Cardiac muscle cell (in vitro differentiated cells and primary cell): ENCODE data around the gene ADAT3. TPM values are rescaled to one million over a fixed set of nuclear protein-coding genes. Genes with fewer than 3 reads are reported as not detected.

Source experiments
- DNase-seq, 2 donors: peaks; one replicate each; pipeline versions ENCODE4 v3.0.0 to v3.0.0-alpha.2; 2010 to 2017; ENCODE audit warnings: low read depth in 1 of 2, low spot score in 1 of 2
- H3K27ac ChIP-seq: fragments of 200-600 bp; sonication (generic); 2 replicates; pipeline ENCODE4 v1.5.1; 2016
- H3K27me3 ChIP-seq: fragments of 200-600 bp; sonication (generic); 2 replicates; pipeline ENCODE4 v1.6.0; 2016; ENCODE audit warnings: control low read depth
- H3K36me3 ChIP-seq: fragments of 200-600 bp; sonication (generic); 2 replicates; pipeline ENCODE4 v1.5.1; 2016; ENCODE audit warnings: control low read depth
- H3K4me1 ChIP-seq: fragments of 200-600 bp; sonication (generic); 2 replicates; pipeline ENCODE4 v1.8.1; 2017; ENCODE audit warnings: low read depth, mild to moderate bottlenecking, mixed run types
- H3K4me3 ChIP-seq: fragments of 200-600 bp; sonication (generic); 2 replicates; pipeline ENCODE4 v1.5.1; 2016; ENCODE audit warnings: mild to moderate bottlenecking
- H3K9me3 ChIP-seq: fragments of 200-600 bp; sonication (generic); 2 replicates; pipeline ENCODE4 v1.5.1; 2017; ENCODE audit warnings: low read depth, mild to moderate bottlenecking, control low read depth
- polyA plus RNA-seq: library from polyadenylated mRNA; unstranded; fragments of >200 nt; fragmentation: Nextera tagmentation; extraction: Ambion mirVana; gene quantifications from 2 replicates; pipeline ENCODE4 v1.2.1, GENCODE V29; 2016
- total RNA-seq: library from RNA; depleted of rRNA; stranded (reverse); fragments of >200 nt; gene quantifications from 2 replicates; pipeline ENCODE4 v1.2.3, GENCODE V29; 2016
- TF ChIP-seq, protein P1 (sequence below): IDR thresholded peaks from 2 replicates; pipeline ENCODE4 v1.5.1; 2012; ENCODE audit warnings: low read depth, mild to moderate bottlenecking, low read length

Gene ADAT3
- total and polyA plus RNA-seq, 2 experiments from 2014 or later: 11.2 to 14.3 TPM

DNA sequence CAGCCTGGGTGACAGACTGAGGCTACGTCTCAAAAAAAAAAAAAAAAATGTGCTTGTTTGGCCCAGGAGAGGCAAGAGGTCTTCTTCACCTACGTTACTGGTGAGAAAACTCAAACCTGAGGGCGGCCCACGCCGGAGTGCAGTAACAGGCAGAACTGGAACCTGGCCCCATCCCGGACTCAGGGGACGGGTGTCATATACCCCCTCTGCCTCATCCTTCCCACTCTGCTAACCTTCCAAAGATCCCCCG lies 414 bp upstream of the ADAT3 start:
- Histone ChIP-seq H3K4me3 (no peak overlapping the region), H3K27ac (no peak overlapping the region), H3K9me3 (no peaks in the 10 kb centered on the region), H3K27me3 (no peaks in the 10 kb centered on the region), H3K4me1 (no peaks in the 10 kb centered on the region), H3K36me3 (no peaks in the 10 kb centered on the region)
- TF ChIP-seq, protein P1, sequence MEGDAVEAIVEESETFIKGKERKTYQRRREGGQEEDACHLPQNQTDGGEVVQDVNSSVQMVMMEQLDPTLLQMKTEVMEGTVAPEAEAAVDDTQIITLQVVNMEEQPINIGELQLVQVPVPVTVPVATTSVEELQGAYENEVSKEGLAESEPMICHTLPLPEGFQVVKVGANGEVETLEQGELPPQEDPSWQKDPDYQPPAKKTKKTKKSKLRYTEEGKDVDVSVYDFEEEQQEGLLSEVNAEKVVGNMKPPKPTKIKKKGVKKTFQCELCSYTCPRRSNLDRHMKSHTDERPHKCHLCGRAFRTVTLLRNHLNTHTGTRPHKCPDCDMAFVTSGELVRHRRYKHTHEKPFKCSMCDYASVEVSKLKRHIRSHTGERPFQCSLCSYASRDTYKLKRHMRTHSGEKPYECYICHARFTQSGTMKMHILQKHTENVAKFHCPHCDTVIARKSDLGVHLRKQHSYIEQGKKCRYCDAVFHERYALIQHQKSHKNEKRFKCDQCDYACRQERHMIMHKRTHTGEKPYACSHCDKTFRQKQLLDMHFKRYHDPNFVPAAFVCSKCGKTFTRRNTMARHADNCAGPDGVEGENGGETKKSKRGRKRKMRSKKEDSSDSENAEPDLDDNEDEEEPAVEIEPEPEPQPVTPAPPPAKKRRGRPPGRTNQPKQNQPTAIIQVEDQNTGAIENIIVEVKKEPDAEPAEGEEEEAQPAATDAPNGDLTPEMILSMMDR: no peak
- DNase-seq: no peak

DNA sequence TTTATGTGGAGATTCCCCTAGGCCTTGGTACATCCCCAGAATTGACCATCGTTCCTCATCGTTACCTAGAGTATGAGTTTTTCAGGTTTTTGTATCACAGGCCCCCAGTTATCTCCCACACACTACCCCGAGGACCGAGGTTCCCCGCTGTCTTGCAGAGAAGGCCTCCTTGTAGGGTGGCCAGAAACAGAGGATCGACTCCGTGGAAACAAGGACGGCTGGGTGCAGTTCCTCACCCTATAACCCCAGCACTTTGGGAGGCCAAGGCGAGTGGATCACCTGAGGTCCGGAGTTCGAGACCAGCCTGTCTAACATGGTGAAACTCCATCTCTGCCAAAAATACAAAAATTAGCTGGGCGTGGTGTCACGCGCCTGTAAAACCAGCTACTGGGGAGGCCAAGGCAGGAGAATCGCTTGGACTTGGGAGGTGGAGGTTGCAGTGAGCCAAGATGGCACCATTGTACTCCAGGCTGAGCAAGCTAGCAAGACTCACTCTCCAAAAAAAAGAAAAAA lies 720 bp downstream of the ADAT3 start:
- Histone ChIP-seq H3K9me3 (no peaks in the 10 kb centered on the region), H3K36me3 (no peaks in the 10 kb centered on the region), H3K4me3 (peak overlapping the region; percentile 45), H3K27me3 (no peaks in the 10 kb centered on the region), H3K4me1 (no peaks in the 10 kb centered on the region), H3K27ac (peak overlapping the region; percentile 82)
- TF ChIP-seq, protein P1: no peak
- DNase-seq: no peak

- no peak overlapping the region for H3K27ac ChIP-seq
- H3K4me3 ChIP-seq: no peak overlapping the region
- no peaks in the 10 kb centered on the region for H3K9me3 ChIP-seq
- TF ChIP-seq, protein P1: no peak
- H3K36me3 ChIP-seq: no peaks in the 10 kb centered on the region
- no peaks in the 10 kb centered on the region for H3K4me1 ChIP-seq
- no peaks in the 10 kb centered on the region for H3K27me3 ChIP-seq
- DNase-seq: no peak
These were observed 1.9 kb downstream of the ADAT3 start for GRCh38 chr19:1906985-1907562.

DNA sequence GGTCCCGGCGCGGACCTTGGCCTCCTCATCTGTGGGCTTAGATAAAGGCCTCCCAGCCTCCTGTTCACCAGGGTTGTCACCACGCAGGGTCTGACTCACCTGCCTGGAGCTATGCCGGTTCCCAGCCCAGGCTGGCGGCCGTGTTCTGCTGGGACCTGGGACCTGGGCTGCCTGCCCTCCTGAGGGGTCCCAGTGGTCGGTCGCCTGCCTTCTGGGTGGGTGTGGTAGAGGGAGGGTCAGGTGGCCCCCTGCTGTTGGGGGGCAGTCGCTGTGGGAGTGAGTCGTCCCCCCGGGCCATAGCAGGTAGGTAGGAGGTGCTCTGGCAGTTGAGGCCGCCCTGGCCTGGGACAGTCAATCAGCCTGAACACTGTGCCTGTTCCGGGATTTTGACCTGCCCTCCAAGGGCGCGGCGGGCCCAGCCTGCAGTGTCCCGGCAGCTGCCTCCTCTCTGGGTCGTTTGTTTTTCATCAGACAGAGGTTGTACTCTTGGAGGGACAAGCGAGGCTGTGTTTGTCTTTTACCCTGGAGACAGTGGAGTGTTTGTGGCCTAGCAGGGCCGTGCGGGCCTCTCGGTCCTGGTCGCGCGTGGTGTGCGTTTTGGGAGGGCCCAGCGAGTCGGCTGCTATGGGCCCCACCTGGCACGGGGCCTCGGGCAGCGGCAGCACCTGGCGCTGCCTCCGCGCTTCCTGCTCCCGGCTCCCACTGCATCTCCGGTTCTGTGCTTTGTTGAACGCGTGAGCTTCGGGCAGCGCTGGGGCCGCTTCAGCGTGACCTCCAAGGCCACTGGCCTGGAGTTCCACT lies 2.6 kb downstream of the ADAT3 start:
- Histone ChIP-seq H3K27me3 (no peaks in the 10 kb centered on the region), H3K27ac (peak overlapping the region; percentile 6)

DNA sequence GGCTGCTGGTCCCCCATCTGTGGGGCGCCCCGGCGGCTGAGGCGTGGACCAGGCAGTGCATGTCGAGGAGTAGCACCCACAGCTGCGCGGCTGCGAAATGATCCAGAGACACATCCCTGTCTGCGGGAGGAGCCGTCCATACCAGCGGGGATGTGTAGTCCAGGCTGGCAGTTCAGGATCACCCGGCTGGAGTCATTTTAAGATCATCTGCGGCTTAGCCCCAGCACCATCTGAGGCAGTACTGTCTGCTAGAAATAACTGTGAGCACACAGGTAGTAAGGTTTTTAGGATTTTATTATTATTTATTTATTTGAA lies 3.1 kb downstream of the ADAT3 start:
- H3K36me3 ChIP-seq: peaks cover 2% of the 10 kb centered on the region
- no peak overlapping the region for H3K4me3 ChIP-seq
- H3K9me3 ChIP-seq: no peaks in the 10 kb centered on the region
- H3K27ac ChIP-seq: peak overlapping the region; percentile 6
- H3K27me3 ChIP-seq: no peaks in the 10 kb centered on the region
- TF ChIP-seq, protein P1: no peak
- no peaks in the 10 kb centered on the region for H3K4me1 ChIP-seq
- no peak for DNase-seq

More for the DNA sequence above, 2.6 kb downstream of the ADAT3 start:
- TF ChIP-seq, protein P1: no peak
- no peak for DNase-seq
- Histone ChIP-seq H3K36me3 (peaks cover under 1% of the 10 kb centered on the region), H3K4me3 (no peak overlapping the region), H3K9me3 (no peaks in the 10 kb centered on the region), H3K4me1 (no peaks in the 10 kb centered on the region)
